HG02938 (cell line): Measurements from ENCODE around the gene TPK1.
"Not testable (repeated sequence)": the region's sequence is repeated elsewhere in the genome, so short reads cannot be mapped to it uniquely, and the experiment has no call there.

Experiments
- ATAC-seq: cut with Tn5 transposase; IDR thresholded peaks from one replicate; pipeline ENCODE4 v1.9.1; 2021; ENCODE audit warnings: mild to moderate bottlenecking, moderate library complexity; ENCODE audit not compliant: unreplicated experiment

The TPK1 gene

GRCh38 chr7:144728551-144728950 lies 107.3 kb downstream of the TPK1 start:
- ATAC-seq: no peak

DNA sequence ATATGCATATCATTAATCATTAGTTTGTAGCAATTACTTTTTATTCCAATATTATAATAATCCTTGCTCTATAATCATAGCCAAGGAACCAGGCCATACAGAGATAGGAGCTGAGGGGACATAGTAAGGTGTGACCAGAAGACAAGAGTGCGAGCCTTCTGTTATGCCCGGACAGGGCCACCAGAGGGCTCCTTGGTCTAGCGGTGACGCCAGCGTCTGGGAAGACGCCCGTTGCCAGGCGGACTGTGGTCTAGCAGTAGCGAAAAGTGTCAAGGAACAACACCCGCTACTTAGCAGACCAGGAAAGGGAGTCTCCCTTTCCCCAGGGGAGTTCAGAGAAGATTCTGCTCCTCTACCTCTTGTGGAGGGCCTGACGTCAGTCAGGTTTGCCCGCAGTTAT lies 109.0 kb downstream of the TPK1 start:
- not testable (repeated sequence) for ATAC-seq

GRCh38 chr7:144725070-144725469 lies 110.8 kb downstream of the TPK1 start:
- peak; percentile 100 for ATAC-seq

DNA sequence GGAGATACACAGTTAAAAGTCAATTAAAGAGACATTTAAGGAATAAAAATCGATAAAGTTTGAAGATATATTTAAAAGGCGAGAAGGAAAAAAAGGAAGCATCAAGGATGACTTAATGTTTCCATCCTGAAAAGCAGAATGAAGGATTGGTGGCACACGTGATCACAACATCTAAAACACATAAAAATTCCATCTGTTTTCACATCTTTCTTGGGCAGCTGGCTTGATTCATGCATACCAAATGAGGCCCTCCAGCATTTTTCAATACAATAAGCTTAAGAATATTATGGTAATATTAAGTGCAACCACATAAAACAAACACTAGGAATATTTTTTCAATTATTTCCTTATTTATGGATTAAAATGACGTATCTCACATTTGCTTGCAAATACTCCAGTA lies 112.6 kb downstream of the TPK1 start:
- ATAC-seq: no peak

DNA sequence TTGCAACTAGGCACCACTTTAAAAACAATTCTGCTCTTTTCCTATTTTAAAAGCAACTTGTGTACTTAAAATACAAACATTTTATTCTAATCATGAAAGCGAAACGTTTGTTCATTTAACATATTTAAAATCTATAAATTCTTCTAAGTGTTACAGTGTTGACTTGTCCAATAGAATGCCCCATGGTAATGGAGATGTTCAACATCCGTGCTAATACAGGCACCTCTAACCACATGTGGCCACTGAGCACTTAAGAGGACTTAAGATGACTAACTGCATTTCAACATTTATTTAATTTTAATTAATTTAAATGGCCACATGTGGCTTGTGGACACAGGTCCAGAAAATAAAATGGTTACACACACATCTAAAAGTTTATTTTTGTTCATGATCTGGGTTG lies 115.1 kb downstream of the TPK1 start:
- no peak for ATAC-seq

DNA sequence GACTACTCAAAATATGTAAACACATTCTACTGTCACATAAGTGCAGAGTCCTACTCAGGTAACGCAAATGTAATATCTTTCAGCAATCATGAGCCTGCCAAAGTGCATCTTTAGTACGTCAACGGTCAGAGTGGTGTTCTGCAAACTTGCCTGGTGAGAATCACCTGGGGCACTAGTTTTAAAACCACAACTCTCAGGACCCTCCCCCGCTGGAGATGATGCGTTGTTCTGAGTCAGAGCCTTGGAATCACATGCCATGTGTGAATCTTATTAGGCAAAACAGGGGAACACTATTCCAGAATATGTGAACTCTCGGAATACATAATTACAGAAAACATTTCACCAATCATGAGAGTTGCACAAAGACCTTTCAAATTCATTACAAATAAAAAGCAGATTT lies 115.7 kb downstream of the TPK1 start:
- ATAC-seq: no peak

DNA sequence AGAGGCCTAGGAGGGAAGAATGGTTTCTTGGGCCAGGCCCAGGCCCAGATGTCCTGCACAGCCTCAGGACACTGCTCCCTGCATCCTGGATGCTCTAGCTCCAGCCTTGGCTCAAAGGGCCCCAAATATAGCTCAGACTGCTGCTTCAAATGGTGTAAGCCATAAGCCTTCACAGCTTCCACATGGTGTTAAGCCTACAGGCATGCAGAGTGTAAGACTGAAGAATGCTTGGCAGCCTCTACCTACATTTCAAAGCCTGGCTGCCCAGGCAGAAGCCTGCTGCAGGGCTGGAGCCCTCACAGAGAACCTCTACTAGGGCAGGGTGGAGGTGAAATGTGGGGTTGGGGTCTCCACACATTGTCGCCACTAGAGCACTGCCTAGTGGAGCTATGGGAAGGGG lies 118.1 kb downstream of the TPK1 start:
- ATAC-seq: no peak

- no peak for ATAC-seq
These were observed 122.0 kb downstream of the TPK1 start for GRCh38 chr7:144713850-144714249.

- ATAC-seq: no peak
These were observed 125.1 kb downstream of the TPK1 start for GRCh38 chr7:144710791-144711190.

DNA sequence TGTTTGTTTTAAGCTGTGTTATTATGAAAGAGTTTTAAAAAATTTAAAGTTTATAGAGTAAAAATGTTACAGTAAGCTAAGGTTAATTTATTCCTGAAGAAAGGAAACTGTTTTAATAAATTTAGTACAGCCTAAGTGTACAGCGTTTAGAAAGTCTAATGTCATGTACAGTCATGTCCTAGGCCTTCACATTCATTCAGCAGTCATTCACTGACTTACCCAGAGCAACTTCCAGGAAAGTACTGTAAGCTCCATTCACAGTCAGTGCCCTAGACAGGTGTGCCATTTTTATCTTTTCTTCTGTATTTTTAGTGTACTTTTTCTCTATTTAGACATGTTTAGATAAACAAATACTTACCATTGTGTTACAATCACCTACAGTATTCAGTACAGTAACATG lies 126.8 kb downstream of the TPK1 start:
- ATAC-seq: no peak

- ATAC-seq: no peak
These were observed 144.6 kb downstream of the TPK1 start for GRCh38 chr7:144691240-144691639.

- no peak for ATAC-seq
These were observed 153.1 kb downstream of the TPK1 start for GRCh38 chr7:144682581-144683280.

- ATAC-seq: no peak
These were observed 159.4 kb downstream of the TPK1 start for GRCh38 chr7:144676492-144676891.

DNA sequence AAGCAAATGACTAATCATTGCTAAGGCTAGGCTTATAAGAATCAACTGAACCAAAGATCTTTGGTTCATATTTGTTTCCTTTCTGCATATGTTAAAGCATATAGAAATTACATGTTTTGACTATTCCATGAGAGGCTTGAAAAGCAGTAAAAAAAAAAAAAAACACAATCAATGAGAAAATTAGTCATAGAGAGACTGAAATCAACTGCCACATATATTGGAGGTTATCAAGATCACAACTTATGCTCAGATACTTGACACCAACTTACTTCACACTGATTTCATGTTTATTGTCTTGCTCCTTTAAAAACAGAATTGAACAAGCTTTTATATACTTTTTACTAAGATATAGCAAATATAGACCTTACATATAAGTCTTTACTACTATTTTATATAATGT lies 161.3 kb downstream of the TPK1 start:
- ATAC-seq: no peak

DNA sequence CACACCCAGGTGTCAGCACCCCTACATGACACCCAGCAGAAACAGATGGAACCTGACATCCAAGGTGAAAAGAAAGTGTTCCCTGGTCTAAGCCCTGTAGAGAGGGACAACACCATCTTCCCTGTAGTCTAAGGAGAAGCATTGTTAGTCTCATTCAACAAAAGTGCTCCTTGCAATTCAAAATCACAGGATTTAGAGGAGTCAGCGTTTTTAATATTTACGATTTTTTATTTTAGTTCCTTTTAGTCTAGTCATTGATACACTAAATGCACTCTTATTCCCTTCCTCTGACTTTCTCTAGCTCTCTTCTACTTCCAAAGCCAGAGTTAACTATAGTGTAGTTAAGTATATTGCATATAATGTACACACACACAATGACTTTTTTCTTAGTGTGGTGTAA lies 163.0 kb downstream of the TPK1 start:
- ATAC-seq: no peak

- ATAC-seq: no peak
These were observed 164.4 kb downstream of the TPK1 start for GRCh38 chr7:144671429-144671828.

- no peak for ATAC-seq
These were observed 165.6 kb downstream of the TPK1 start for GRCh38 chr7:144670218-144670617.

DNA sequence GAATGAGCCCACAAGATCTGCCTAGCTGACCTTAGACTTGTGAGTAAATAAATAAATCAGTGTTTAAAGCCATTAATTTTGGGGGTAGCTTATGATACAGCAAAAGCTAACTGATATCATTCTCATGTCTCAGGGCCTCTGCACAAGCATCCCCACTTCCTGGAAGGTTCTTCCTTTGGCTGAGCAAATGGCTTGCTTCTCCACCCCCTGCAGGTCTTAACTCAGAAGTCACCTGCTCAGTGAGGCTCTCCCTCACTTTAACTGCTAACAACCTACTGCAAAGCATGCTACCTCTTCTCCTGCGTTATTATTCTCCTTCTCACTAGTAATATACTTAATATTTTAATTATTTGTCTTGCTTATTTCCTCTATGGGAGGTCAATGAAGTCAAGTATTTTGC lies 167.3 kb downstream of the TPK1 start:
- ATAC-seq: no peak

DNA sequence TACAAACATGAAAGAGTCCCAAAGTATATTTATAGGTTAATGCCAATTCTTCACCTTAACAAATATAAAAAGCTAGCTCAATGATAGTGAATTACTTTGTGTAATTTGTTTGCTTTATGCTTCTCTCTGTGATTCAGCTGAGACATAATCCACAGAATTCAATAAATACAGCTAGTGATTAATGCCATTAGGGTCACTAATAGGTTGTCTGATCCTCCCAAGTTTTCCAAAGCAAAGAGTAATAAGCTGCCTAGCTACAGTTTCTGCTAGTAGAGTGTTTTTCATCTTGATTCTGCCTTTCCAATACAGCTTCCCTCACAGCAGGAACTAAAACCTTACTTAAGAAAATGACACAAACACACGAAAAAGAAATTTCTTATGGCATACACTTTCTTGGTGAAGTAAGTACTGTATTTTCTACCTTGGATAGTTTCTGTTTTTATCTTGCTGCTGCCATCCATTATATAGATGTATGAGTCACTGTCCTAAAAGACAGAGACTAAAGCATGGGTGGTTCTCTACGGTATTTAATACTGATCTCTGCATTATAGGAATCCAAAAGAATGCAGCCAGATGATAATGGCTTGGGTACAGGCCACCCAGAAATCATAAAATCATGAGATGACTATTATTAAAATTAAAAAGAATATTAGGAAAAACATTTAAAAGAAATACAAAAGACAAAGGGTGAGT lies 170.0 kb downstream of the TPK1 start:
- ATAC-seq: no peak

GRCh38 chr7:144659211-144659610 lies 176.6 kb downstream of the TPK1 start:
- no peak for ATAC-seq

DNA sequence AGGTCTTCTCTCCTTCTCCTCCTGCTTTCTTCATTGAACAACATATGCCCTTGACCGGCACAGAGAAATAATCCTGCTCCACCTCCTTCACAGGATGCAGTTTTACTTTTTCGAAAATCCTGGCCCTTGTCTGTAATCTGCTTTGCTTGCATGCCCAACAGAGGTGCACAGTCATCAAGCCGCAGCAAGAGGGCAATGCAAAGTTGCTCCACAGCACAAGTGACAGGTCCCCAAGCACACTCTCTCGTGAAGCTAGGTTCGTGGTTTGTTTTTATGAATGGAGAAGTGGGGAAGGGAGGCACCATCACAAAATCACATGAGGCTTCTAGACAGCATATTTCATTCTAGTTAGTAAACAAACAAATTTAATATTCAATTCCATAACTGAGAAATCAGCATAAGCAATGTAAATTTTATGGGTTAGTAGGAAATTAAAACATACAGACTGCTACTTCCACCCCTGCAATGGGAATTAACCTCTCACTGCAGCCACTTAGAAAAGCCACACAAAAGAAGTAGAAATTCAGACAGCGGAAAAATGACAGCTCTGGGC lies 178.8 kb downstream of the TPK1 start:
- ATAC-seq: peak; percentile 39

GRCh38 chr7:144653449-144653848 lies 182.4 kb downstream of the TPK1 start:
- no peak for ATAC-seq
